ENCODE results near the gene DUSP15.

GRCh38 chr20:31833130-31833930, 37.0 kb downstream of the DUSP15 start:
- no peak for TF ChIP-seq POLR2A (IDR thresholded peaks at IDR 0.05; ENCODE audit: low read length)
- TF ChIP-seq GATA1 (IDR thresholded peaks at IDR 0.05; ENCODE audit: low read depth, low read length), result no peak

Data from erythroblast (primary cell).